Nephron (organoid): Measurements from ENCODE around the gene LRFN3.

ENCODE experiments used
- H3K27ac Mint-ChIP-seq, 3 experiments: 2 replicates each; pipeline ENCODE4 v1.8.0; 2020; ENCODE audit warnings: mixed read lengths in 3 of 3, mild to moderate bottlenecking in 2 of 3, moderate library complexity in 1 of 3
- H3K27me3 Mint-ChIP-seq: 2 replicates; pipeline ENCODE4 v1.8.0; 2021; ENCODE audit warnings: low read depth, mild to moderate bottlenecking, moderate library complexity, mixed read lengths
- H3K36me3 Mint-ChIP-seq: 2 replicates; pipeline ENCODE4 v1.8.0; 2020; ENCODE audit warnings: low read depth, mixed read lengths
- H3K4me1 Mint-ChIP-seq: 2 replicates; pipeline ENCODE4 v1.8.0; 2020; ENCODE audit warnings: mixed read lengths
- H3K4me3 Mint-ChIP-seq, 3 experiments: 2 replicates each; pipeline ENCODE4 v1.8.0; 2020; ENCODE audit warnings: mild to moderate bottlenecking in 3 of 3, mixed read lengths in 3 of 3, moderate library complexity in 2 of 3
- H3K9me3 Mint-ChIP-seq: 2 replicates; pipeline ENCODE4 v1.8.0; 2020; ENCODE audit warnings: mixed read lengths
- CTCF ChIP-seq, 3 experiments: fragments of 200-600 bp; sonication (generic); IDR thresholded peaks; one replicate each; pipeline ENCODE4 v1.5.0; 2021; ENCODE audit warnings: antibody characterized with exemption in 3 of 3; ENCODE audit not compliant: unreplicated experiment in 3 of 3

The LRFN3 gene

GRCh38 chr19:35899547-35900214, 36.5 kb upstream of the LRFN3 start:
- Mint-ChIP-seq H3K4me1 (peaks cover 14% of the 10 kb centered on the region), H3K4me3 (peak overlapping the region; percentile 93 to 97 (median 97)), H3K36me3 (peaks cover 5% of the 10 kb centered on the region), H3K27me3 (peaks cover 19% of the 10 kb centered on the region), H3K9me3 (no peaks in the 10 kb centered on the region), H3K27ac (peak overlapping the region in 2 of 3 experiments; percentile 81 to 89)
- no peak for TF ChIP-seq CTCF (IDR thresholded peaks at IDR 0.05; ENCODE audit: unreplicated experiment in 3 of 3)

DNA sequence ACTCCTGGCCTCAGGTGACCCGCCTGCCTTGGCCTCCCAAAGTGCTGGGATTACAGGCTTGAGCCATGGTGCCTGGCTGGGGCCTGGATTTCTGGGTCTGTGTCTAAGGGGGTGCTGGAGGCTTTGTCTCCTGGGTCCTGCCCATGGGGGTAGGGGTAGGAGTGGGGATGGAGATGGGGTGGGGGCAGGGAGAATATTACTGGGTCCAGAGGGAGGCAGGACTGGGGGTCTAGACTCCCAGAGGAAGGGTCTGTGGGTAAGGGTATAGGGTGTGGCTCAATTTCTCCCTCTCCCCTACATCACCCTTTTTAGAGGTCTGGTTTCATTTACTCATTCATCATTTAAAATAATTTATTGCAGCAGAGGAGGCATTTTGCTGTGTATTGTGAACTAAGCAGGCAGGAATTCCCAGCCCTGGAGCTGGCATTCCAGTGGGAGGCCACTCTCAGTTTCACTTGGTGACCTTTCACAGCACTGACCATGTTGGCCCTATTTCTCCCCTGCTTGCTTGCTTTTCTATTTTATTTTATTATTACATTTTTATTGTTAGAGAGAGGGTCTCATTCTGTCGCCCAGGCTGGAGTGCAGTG, 35.0 kb upstream of the LRFN3 start:
- H3K27ac Mint-ChIP-seq = peak overlapping the region in 1 of 3 experiments; percentile 83

GRCh38 chr19:35901854-35902661, 34.1 kb upstream of the LRFN3 start, which contains the start of gene HCST:
Gene HCST, plus strand, starts transcription at chr19:35902529. Its CDS starts 65 bp downstream, at chr19:35902594.
- Mint-ChIP-seq H3K4me3 (peak within 1 kb of the TSS; percentile 80 to 97 (median 97)), H3K27ac (peak within 1 kb of the TSS in 2 of 3 experiments; percentile 23 to 83), H3K9me3 (no peaks in the 10 kb centered on the region), H3K36me3 (no peaks in the 10 kb centered on the region), H3K4me1 (peaks cover 14% of the 10 kb centered on the region), H3K27me3 (peaks cover 19% of the 10 kb centered on the region)
- no peak for TF ChIP-seq CTCF (IDR thresholded peaks at IDR 0.05; ENCODE audit: unreplicated experiment in 3 of 3)

More for the DNA sequence above, 35.0 kb upstream of the LRFN3 start:
- no peaks in the 10 kb centered on the region for H3K9me3 Mint-ChIP-seq
- peaks cover 19% of the 10 kb centered on the region for H3K27me3 Mint-ChIP-seq
- H3K4me3 Mint-ChIP-seq = peak overlapping the region; percentile 78 to 97 (median 97)
- TF ChIP-seq CTCF (IDR thresholded peaks at IDR 0.05; ENCODE audit: unreplicated experiment in 3 of 3) = no peak
- H3K36me3 Mint-ChIP-seq = no peaks in the 10 kb centered on the region
- H3K4me1 Mint-ChIP-seq = peaks cover 14% of the 10 kb centered on the region

DNA sequence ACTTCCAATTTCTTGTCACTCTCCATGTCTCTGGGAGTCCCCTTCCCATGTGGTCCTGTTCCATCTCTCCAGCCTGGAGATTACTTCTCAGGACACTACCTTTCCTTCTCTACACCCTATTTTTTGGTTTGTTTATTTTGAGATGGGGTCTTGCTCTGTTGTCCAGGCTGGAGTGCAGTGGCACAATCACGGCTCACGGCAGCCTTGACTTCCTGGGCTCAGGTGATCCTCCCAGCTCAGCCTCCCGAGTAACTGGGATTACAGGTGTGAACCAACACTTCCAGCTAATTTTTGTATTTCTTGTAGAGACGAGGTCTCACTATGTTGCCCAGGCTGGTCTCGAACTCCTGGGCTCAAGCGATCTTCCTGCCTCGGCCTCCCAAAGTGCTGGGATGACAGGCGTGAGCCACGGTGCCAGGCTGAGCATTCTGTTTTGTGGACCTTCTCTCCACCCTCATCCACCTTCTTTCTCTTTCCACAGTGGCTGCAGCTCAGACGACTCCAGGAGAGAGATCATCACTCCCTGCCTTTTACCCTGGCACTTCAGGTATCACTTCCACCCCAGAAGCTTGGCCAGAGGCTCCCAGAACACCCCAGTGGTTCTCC, 33.2 kb upstream of the LRFN3 start:
- peaks cover 19% of the 10 kb centered on the region for H3K27me3 Mint-ChIP-seq
- H3K9me3 Mint-ChIP-seq = no peaks in the 10 kb centered on the region
- peaks cover 14% of the 10 kb centered on the region for H3K4me1 Mint-ChIP-seq
- TF ChIP-seq CTCF (IDR thresholded peaks at IDR 0.05; ENCODE audit: unreplicated experiment in 3 of 3) = no peak
- peak overlapping the region; percentile 71 to 76 (median 73) for H3K4me3 Mint-ChIP-seq
- H3K36me3 Mint-ChIP-seq = no peaks in the 10 kb centered on the region
- H3K27ac Mint-ChIP-seq = peak overlapping the region in 2 of 3 experiments; percentile 23 to 45

GRCh38 chr19:35903550-35904179, 32.5 kb upstream of the LRFN3 start:
- Mint-ChIP-seq H3K4me1 (peaks cover 13% of the 10 kb centered on the region), H3K4me3 (peak overlapping the region; percentile 71 to 76 (median 73)), H3K9me3 (no peaks in the 10 kb centered on the region), H3K27ac (peak overlapping the region in 2 of 3 experiments; percentile 56 to 62), H3K27me3 (peaks cover 19% of the 10 kb centered on the region), H3K36me3 (no peaks in the 10 kb centered on the region)
- no peak for TF ChIP-seq CTCF (IDR thresholded peaks at IDR 0.05; ENCODE audit: unreplicated experiment in 3 of 3)
